Measurements from ENCODE around the gene CLPTM1L.

CLPTM1L gene

GRCh38 chr5:1298067-1298551 is 46.8 kb downstream of the CLPTM1L start:
- TF ChIP-seq TCF7L2 (IDR thresholded peaks at IDR 0.05; ENCODE audit: borderline replicate concordance, low read depth, low read length) (no peak), ZIC2 (tag by site-specific recombination; IDR thresholded peaks at IDR 0.05) (no peak), KLF10 (tag by site-specific recombination; IDR thresholded peaks at IDR 0.05) (no peak), ZNF175 (tag by site-specific recombination; IDR thresholded peaks at IDR 0.05) (no peak), ZNF837 (tag by site-specific recombination; IDR thresholded peaks at IDR 0.05) (no peak), ZNF660 (tag by site-specific recombination; IDR thresholded peaks at IDR 0.05) (no peak), SCRT1 (tag by site-specific recombination; IDR thresholded peaks at IDR 0.05; ENCODE audit: borderline replicate concordance) (no peak), ZNF155 (tag by site-specific recombination; IDR thresholded peaks at IDR 0.05) (no peak), ZNF776 (tag by site-specific recombination; IDR thresholded peaks at IDR 0.05; ENCODE audit: borderline replicate concordance) (no peak), WT1 (tag by site-specific recombination; IDR thresholded peaks at IDR 0.05) (no peak), ZBTB21 (tag by site-specific recombination; IDR thresholded peaks at IDR 0.05) (no peak)
- Histone ChIP-seq H3K4me3 (ENCODE audit: low read depth, low read length) (no peak overlapping the region), H3K27ac (ENCODE audit: extremely low read depth, low read depth, low read length) (no peak overlapping the region), H3K9me3 (ENCODE audit: control insufficient read depth, insufficient read depth, low read depth, low read length) (no peaks in the 10 kb centered on the region; the same call in 1 of the 2 replicates), H3K4me1 (ENCODE audit: control insufficient read depth, insufficient read depth, low read length) (peaks cover 6% of the 10 kb centered on the region; the same call in 1 of the 2 replicates), H3K36me3 (ENCODE audit: control insufficient read depth in 2 of 2, insufficient read depth in 1 of 2, low read length in 2 of 2) (no peaks in the 10 kb centered on the region)
- ChIA-PET CTCF (interaction anchor here (1.8 kb wide), 1 partner anchor 124 kb away, joined by 7 read pairs; no protein-coding TSS in a partner anchor), POLR2A (no interaction called here)

GRCh38 chr5:1297243-1297642 is 47.7 kb downstream of the CLPTM1L start:
- TF ChIP-seq ZNF132 (tag by site-specific recombination; IDR thresholded peaks at IDR 0.05; ENCODE audit: borderline replicate concordance), result no peak
- TF ChIP-seq ZNF501 (tag by site-specific recombination; IDR thresholded peaks at IDR 0.05), result no peak
- no peak for TF ChIP-seq ZFP3 (tag by site-specific recombination; IDR thresholded peaks at IDR 0.05; ENCODE audit: low read depth)
- no peak for TF ChIP-seq RBAK (tag by site-specific recombination; IDR thresholded peaks at IDR 0.05)
- no peak for TF ChIP-seq ELK4 (IDR thresholded peaks at IDR 0.05; ENCODE audit: borderline replicate concordance, low read depth, low read length)
- TF ChIP-seq ZNF335 (tag by site-specific recombination; conservative IDR thresholded peaks at IDR 0.05), result no peak
- CTCF ChIA-PET, result interaction anchor here (1.8 kb wide), 1 partner anchor 123 kb away, joined by 7 read pairs; no protein-coding TSS in a partner anchor
- Histone ChIP-seq H3K4me3 (ENCODE audit: low read depth, low read length) (no peak overlapping the region), H3K4me1 (ENCODE audit: control insufficient read depth, insufficient read depth, low read length) (peaks cover 6% of the 10 kb centered on the region; the same call in 1 of the 2 replicates), H3K9me3 (ENCODE audit: control insufficient read depth, insufficient read depth, low read depth, low read length) (no peaks in the 10 kb centered on the region; the same call in 1 of the 2 replicates), H3K36me3 (ENCODE audit: control insufficient read depth in 2 of 2, insufficient read depth in 1 of 2, low read length in 2 of 2) (no peaks in the 10 kb centered on the region), H3K27ac (ENCODE audit: extremely low read depth, low read depth, low read length) (no peak overlapping the region)
- POLR2A ChIA-PET, result no interaction called here

GRCh38 chr5:1295650-1296037 is 49.3 kb downstream of the CLPTM1L start:
- Histone ChIP-seq H3K4me3 (ENCODE audit: low read depth, low read length) (no peak overlapping the region), H3K4me1 (ENCODE audit: control insufficient read depth, insufficient read depth, low read length) (peaks cover 6% of the 10 kb centered on the region; the same call in 1 of the 2 replicates), H3K27ac (ENCODE audit: extremely low read depth, low read depth, low read length) (no peak overlapping the region), H3K36me3 (ENCODE audit: control insufficient read depth in 2 of 2, insufficient read depth in 1 of 2, low read length in 2 of 2) (no peaks in the 10 kb centered on the region), H3K9me3 (ENCODE audit: control insufficient read depth, insufficient read depth, low read depth, low read length) (no peaks in the 10 kb centered on the region)
- ChIA-PET POLR2A (interaction anchor here (0.6 kb wide), 1 partner anchor 170 kb away, joined by 3 read pairs; no protein-coding TSS in a partner anchor), CTCF (interaction anchor here (0.6 kb wide), 1 partner anchor 356 kb away, joined by 3 read pairs; no protein-coding TSS in a partner anchor)
- TF ChIP-seq ZSCAN18 (tag by site-specific recombination; IDR thresholded peaks at IDR 0.05), result no peak
- TF ChIP-seq SCRT1 (tag by site-specific recombination; IDR thresholded peaks at IDR 0.05; ENCODE audit: borderline replicate concordance), result no peak
- no peak for TF ChIP-seq ZNF654 (tag by site-specific recombination; IDR thresholded peaks at IDR 0.05; ENCODE audit: low read depth)
- TF ChIP-seq ZFP69B (tag by site-specific recombination; IDR thresholded peaks at IDR 0.05), result no peak
- TF ChIP-seq PRDM4 (tag by site-specific recombination; IDR thresholded peaks at IDR 0.05), result no peak
- TF ChIP-seq ZNF768 (tag by site-specific recombination; IDR thresholded peaks at IDR 0.05), result no peak
- no peak for TF ChIP-seq ZNF843 (tag by site-specific recombination; IDR thresholded peaks at IDR 0.05)

Data from HEK293 (cell line).